NOMO-1 treated with dmso at 0.1 percent for 144 hours (cell line): ENCODE results near the gene GAS6.

ENCODE experiments used
- DNase-seq: peaks from one replicate; lab custom pipeline; 2025; ENCODE audit not compliant: unreplicated experiment; lab: John Stamatoyannopoulos, UW

Gene GAS6

DNA sequence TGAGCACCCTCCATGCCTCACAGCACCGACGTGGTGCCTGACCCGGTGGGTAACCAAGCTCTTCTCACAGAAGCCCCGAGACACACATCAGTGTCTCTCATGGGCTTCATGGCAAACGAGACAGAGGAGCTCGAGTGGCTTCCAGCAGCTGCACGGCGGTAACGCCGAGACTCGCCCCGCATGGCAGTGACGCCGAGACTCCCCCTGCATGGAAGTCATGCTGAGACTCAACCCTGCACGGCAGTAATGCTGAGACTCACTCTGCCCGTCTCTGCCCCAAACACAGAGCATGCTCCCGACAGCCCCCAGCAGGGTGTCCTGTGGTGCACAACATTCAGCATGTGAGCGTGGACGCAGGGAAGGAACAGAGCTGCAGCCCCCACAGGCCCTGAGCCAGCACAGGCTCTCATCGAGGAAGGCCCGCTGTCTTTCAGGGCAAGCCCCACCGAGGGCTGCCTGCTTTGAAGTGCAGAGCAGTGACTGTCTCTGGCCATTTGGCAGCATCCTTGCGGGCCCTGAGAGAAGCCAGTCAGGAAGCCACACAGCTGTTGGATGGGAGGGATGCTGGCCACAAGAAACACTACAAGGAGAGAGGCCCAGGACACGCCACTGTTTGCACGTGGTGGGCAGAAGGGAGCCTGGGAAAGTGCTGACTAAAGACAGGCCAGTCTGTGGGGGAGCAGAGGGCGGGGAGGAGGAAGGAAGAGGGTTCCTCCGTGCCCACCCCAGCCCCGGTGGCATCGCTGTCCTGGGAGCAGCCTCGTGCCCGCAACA, 9.5 kb downstream of the GAS6 start:
- no peak for DNase-seq

DNA sequence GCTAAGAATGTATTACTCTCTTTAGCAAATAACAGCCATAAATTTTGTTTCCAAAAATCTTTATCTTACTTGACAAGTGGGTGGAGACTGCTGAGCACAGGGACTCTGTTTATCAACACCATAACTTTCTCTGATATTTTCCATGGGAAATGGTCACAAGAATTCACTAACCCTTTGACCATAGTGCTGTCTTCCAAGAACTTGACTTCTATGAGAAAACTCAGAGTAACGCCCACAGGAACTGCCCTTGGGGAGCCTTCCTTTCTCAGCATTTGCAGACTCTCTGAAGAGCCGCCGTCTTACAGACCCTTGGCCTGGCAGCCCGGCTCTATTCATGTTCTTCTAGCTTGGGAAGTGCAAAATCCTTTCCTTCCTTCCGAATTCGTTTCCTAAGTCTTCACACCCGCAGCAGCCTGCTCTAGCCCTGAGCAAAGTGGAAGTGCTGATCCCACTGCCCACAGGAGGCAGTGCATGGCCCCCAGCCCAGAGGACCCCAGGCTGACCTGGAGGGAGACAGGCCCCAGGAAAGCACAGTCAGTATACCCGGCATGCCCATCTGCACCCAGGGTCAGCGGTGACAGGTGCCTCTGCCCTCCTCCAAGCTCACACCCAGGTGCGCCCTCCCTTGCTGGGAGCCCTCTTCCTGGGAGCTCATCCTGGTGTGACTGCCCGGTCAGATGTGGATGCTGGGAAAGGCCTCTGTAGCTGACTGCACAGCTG, 10.2 kb downstream of the GAS6 start:
- DNase-seq, result no peak

DNA sequence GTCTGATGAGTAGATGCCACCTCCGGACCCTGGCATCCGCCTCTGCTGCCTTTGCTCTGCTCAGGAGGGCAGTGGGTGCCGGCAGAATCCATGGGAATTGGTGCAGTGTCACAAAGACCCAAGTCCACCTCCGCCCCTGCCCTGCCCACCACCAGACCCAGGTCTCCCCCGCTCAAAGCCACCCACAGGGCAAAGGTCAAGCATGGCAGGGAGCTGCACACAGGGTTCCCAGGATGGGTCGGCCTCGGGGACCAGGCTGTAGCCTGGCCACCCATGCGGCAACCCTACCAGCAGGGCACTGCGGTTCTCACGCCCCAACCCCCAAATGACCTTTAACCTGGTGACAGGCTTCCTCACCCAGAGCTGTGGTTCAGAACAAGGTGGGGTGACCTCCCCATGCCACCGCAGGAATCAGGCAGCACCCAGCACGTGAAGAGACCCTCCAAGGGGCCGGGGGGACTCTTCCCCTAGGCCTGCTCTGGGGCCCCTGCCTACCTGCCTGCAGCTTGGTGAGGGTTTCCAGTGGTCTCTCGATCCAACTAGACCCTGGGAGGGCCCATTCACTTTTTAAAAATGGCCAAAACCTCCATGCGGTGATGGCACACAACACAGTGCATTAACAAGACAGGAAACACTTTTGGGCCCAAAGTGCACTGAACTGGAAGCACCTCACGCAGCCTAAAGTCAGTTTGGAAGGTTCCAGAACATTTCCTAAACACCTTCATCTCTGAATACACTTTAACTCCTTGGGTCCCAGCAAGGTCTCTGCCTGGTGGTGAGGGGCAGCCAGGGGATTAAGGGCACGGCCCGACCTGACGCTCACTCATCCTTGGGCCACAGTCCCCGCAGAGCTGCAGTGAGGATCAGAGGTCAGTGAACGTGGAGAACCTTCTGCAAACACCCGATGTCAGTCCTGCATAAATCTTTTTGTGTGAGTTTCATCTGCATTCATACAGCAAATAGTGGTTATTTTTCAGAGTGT, 11.0 kb downstream of the GAS6 start:
- no peak for DNase-seq

DNA sequence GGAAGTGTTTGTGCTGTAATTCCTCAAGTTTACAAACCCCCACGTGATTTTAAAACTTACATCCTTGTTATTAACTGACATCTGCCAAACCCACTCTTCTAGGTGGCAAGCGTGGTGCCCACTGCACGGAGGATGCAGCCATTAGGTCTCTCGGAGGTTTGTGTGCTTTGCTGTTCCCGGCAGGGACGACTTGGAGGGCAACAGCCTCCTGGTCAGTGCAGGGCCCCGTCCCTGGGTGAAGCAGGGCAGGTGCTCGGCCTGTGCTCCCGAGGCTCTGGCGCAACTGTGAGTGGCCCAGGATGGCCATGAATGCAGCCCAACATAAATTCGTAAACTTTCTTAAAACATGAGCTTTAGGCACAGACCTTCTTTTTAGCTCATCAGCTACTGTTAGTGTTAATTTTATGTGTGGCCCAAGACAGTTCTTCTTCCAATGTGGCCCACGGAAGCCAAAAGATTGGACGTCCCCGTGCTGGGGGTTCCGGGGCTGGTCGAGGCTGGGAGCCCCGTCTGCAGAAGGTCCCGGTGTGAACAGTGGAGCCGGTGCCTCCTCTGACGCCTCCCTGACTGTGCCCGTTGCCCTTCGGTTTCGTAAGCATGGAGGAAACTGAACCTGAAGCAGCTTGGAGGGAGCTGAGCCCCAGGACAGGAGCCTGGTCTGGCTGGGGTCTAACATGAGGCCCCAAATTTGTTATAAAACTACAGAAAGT, 11.9 kb downstream of the GAS6 start:
- no peak for DNase-seq

- no peak for DNase-seq
Observed at GRCh38 chr13:113851480-113851803, 12.4 kb downstream of the GAS6 start.

DNA sequence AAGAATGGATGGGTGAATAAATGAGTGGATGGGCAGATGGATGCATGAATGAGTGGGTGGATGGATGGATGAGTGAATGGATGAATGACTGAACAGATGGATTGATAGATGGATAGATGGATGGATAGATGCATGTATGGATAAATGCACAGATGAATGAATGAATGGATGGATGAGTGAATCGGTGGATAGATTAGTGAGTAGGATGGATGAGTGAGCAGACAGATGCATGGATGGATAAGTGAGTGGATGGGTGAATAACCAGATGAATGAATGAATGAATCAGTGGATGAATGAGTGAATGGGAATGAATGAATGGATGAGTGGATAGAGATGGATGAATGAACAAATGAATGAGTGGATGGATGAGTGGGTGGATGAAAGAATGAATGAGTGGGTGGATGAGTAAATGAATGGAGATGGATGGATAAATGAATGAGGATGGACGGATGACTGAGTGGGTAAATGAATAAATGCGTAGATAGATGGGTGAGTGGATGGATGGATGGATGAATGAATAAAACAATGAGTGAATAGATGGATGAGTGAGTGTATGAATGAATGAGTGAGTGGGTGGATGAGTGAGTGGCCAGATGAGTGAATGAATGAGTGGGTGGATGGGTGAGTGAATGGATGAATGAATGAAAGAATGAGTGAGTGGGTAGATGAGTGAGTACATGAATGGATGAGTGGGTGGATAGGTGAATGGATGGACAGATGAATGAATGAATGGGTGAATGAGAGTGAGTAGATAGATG, 13.0 kb downstream of the GAS6 start:
- no peak for DNase-seq

- DNase-seq, result no peak
Observed at GRCh38 chr13:113849981-113850721, 13.7 kb downstream of the GAS6 start.

DNA sequence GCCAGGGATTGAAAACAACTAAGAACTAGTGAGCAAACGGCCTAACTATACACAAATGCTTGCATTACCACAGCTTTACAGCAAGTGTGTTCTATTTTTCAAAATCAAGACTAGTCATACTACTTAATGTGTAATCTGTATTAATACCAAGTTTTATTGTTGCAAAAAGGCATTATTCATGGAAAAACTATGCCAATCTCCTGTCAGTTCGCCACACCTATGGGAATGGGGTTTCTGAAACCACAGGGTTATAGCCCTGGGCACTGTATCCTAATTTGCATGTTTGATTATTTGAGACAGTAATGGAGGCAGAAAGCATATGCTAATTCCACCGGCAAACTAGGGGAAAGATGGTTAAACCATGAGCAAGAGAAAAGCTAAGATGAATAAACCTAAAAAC, 14.3 kb downstream of the GAS6 start:
- DNase-seq, result no peak

- DNase-seq, result no peak
Observed at GRCh38 chr13:113848431-113849260, 15.2 kb downstream of the GAS6 start.

GRCh38 chr13:113848020-113848419, 15.9 kb downstream of the GAS6 start:
- no peak for DNase-seq

- no peak for DNase-seq
Observed at GRCh38 chr13:113846636-113847318, 17.1 kb downstream of the GAS6 start.

DNA sequence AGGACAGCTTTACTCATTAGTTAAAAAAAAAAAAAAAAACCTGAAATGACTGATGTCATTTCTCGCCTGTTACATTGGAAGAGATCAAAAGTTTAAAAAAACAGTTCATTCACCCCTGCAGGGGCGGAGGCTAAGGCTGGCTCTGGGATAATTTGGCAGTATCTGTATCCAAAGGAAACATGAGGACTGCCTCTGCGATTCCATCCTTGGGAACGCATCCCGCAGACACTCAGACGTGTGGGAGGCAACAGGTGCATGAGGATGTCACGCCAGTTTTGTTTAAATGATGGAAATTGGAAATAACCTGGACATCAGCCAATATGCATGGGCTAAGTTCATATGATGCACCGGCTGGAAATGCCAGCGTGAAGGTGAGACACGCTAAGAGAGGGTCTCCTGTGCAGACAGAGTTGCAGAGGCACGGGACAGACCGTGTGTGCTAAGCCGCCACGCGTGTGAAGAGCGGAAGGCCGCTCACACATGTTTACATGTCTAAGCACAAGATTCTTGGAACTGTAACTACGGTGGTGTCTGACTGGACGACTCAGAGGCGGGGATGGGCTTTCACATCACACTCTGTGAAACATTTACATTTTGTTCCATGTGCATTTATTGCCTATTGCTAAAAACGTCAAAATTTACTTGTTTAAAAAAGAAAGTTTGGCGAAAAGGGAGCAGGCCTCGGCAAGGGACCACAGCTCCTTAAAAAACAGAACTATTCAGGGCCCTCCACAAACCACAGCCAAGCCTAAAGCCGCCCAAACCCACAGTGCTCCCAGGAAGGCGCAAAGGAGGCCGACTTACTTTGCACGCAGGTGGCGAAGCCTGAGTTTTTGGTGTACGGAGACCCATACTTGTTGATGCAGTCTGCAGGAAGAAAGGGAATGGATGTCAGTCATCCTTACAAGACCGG, 17.9 kb downstream of the GAS6 start:
- DNase-seq, result no peak

DNA sequence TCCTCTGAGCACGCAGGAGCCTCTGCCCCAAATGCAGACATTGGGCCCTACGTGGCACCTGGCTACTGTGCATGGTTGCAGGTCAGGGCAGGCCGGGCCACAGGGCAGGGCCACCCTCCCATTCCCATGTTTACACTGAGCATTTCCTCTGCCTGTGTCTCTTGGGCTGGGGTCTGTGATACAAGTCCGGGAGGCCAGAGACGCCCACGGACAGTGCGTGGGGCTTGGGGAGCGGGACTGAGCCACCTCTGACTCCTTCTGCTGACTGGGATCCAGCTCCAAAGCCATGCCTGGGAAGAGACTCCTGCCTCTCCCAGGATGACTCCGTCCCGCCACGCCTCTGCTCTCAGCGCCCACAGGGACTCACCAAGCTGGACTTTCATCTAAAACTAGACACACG, 18.8 kb downstream of the GAS6 start:
- DNase-seq, result no peak

- no peak for DNase-seq
Observed at GRCh38 chr13:113843864-113844556, 19.9 kb downstream of the GAS6 start.

DNA sequence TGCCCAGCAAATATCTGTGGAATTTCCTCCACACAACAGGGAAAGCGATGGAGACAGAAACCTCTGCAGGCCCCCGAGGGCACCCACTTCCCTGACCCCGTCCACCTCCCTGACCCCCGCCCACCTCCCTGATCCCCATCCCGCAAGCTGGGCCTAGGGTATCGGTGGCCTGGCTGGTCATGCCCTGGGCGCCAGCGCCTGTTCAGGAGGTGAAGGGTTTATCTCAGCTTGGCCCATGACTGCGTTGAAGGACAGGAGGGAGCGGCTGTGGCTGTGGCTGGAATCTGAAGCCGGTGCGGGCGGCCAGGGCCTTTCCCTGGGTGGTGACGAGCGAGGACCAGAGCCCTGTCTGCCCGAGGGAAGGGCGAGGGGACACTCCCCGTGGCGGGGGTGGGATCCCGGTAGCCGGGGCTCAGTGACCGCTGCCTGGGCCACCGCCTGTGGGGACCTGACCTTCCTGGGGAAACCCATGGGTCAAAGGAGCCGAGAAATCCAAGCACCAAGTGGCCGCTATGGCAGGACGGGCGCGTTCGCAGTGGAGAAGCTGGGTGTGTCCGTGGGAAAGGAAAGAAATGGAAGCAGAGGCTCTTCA, 20.7 kb downstream of the GAS6 start:
- no peak for DNase-seq
